C4-2B (cell line): ENCODE results near the gene DCAF10.
"Not testable (repeated sequence)": the region's sequence is repeated elsewhere in the genome, so short reads cannot be mapped to it uniquely, and the experiment has no call there.

Source experiments
- H3K27ac ChIP-seq: fragments of 450-650 bp; 2 replicates; pipeline ENCODE4 v1.5.1; 2017
- ZFX ChIP-seq: fragments of 450-650 bp; IDR thresholded peaks from 2 replicates; pipeline ENCODE4 v1.6.1; 2017
- TF ChIP-seq, protein P1 (sequence below): fragments of 450-650 bp; conservative IDR thresholded peaks from 2 replicates; pipeline ENCODE4 v1.5.1; 2017; ENCODE audit warnings: mild to moderate bottlenecking

DCAF10 gene

GRCh38 chr9:37870799-37871176 is 70.2 kb downstream of the DCAF10 start:
- H3K27ac ChIP-seq, result no peak overlapping the region
- no peak for TF ChIP-seq ZFX
- TF ChIP-seq, protein P1, sequence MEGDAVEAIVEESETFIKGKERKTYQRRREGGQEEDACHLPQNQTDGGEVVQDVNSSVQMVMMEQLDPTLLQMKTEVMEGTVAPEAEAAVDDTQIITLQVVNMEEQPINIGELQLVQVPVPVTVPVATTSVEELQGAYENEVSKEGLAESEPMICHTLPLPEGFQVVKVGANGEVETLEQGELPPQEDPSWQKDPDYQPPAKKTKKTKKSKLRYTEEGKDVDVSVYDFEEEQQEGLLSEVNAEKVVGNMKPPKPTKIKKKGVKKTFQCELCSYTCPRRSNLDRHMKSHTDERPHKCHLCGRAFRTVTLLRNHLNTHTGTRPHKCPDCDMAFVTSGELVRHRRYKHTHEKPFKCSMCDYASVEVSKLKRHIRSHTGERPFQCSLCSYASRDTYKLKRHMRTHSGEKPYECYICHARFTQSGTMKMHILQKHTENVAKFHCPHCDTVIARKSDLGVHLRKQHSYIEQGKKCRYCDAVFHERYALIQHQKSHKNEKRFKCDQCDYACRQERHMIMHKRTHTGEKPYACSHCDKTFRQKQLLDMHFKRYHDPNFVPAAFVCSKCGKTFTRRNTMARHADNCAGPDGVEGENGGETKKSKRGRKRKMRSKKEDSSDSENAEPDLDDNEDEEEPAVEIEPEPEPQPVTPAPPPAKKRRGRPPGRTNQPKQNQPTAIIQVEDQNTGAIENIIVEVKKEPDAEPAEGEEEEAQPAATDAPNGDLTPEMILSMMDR, result no peak

GRCh38 chr9:37873955-37874354 is 73.4 kb downstream of the DCAF10 start:
- no peak overlapping the region for H3K27ac ChIP-seq
- TF ChIP-seq ZFX, result no peak
- TF ChIP-seq, protein P1, result no peak

- H3K27ac ChIP-seq, result no peak overlapping the region
- TF ChIP-seq, protein P1, result no peak
- TF ChIP-seq ZFX, result no peak
These were observed 75.8 kb downstream of the DCAF10 start for GRCh38 chr9:37876376-37876775.

- H3K27ac ChIP-seq, result no peak overlapping the region
- no peak for TF ChIP-seq ZFX
- TF ChIP-seq, protein P1, result no peak
These were observed 80.4 kb downstream of the DCAF10 start for GRCh38 chr9:37880916-37881479.

DNA sequence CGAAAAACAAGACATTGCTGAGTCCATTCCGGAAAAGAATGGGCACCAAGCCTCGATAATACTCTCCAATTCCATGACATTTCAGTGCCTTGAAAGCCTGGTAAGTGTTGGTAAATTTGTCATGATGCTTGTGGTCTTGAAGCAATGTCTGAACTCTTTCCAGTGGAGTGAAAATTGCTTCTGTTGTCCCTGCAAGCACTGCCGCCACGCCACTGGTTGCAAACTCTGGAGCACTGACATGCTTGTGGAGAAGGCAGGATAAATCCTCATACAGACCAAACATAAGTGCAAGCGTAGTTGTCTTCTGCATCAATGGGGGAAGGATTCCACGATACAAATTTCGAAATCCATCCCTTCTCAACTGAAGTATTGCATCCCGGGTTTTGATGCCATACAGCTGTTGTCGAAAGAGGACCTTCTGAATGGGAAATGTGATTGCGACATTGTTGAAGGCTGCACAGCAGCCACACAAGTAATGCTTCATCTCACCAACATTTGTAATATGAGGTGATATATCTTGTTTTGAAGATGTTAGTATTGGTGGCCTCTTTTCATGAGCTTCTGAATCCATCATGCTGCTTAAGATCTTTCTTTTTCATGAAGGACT is 87.5 kb downstream of the DCAF10 start:
- not testable (repeated sequence) for H3K27ac ChIP-seq

- no peak overlapping the region for H3K27ac ChIP-seq
- TF ChIP-seq, protein P1, result no peak
- TF ChIP-seq ZFX, result no peak
These were observed 88.9 kb downstream of the DCAF10 start for GRCh38 chr9:37889536-37889935.

DNA sequence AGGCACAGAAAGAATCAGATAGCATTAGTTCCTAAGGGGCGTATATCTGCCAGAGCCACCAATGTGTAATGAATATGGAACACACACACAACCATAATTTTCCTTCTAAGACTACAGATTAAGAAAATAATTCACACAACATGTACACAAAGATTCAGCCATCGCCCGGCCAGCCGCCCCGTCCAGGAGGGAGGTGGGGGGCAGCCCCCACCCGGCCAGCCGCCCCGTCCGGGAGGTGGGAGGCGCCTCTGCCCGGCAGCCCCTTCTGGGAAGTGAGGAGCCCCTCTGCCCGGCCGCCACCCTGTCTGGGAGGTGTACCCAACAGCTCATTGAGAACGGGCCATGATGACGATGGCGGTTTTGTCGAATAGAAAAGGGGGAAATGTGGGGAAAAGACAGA is 90.4 kb downstream of the DCAF10 start:
- H3K27ac ChIP-seq, result not testable (repeated sequence)

GRCh38 chr9:37892063-37892462 is 91.5 kb downstream of the DCAF10 start:
- no peak for TF ChIP-seq ZFX
- TF ChIP-seq, protein P1, result no peak
- H3K27ac ChIP-seq, result no peak overlapping the region
